HG02885 (cell line): ENCODE results near the gene SERPINB1.
"Not testable (repeated sequence)": the region's sequence is repeated elsewhere in the genome, so short reads cannot be mapped to it uniquely, and the experiment has no call there.

Source experiments
- ATAC-seq: cut with Tn5 transposase; IDR thresholded peaks from one replicate; pipeline ENCODE4 v1.9.1; 2021; ENCODE audit warnings: mild to moderate bottlenecking; ENCODE audit not compliant: unreplicated experiment, poor library complexity

SERPINB1 gene

GRCh38 chr6:2841264-2842138, at the start of gene SERPINB1:
Gene SERPINB1, minus strand, starts transcription at chr6:2841863. Its CDS starts 1,277 bp downstream, at chr6:2840586.
- peak; percentile 70 for ATAC-seq

GRCh38 chr6:2890976-2891767, 49.5 kb upstream of the SERPINB1 start:
- ATAC-seq, result no peak

GRCh38 chr6:2885967-2886735, 44.5 kb upstream of the SERPINB1 start:
- no peak for ATAC-seq

- no peak for ATAC-seq
Observed at GRCh38 chr6:2884804-2885203, 43.1 kb upstream of the SERPINB1 start.

GRCh38 chr6:2883673-2884072, 42.0 kb upstream of the SERPINB1 start:
- no peak for ATAC-seq

GRCh38 chr6:2881423-2881822, 39.8 kb upstream of the SERPINB1 start:
- peak; percentile 62 for ATAC-seq

- ATAC-seq, result not testable (repeated sequence)
Observed at GRCh38 chr6:2880156-2880555, 38.5 kb upstream of the SERPINB1 start.

- no peak for ATAC-seq
Observed at GRCh38 chr6:2877960-2878359, 36.3 kb upstream of the SERPINB1 start.

- ATAC-seq, result no peak
Observed at GRCh38 chr6:2877057-2877882, 35.6 kb upstream of the SERPINB1 start.

- no peak for ATAC-seq
Observed at GRCh38 chr6:2876210-2877056, 34.8 kb upstream of the SERPINB1 start.

GRCh38 chr6:2875359-2876191, 33.9 kb upstream of the SERPINB1 start:
- no peak for ATAC-seq

GRCh38 chr6:2873643-2874042, 32.0 kb upstream of the SERPINB1 start:
- no peak for ATAC-seq

- ATAC-seq, result no peak
Observed at GRCh38 chr6:2872423-2873358, 31.0 kb upstream of the SERPINB1 start.

- no peak for ATAC-seq
Observed at GRCh38 chr6:2871953-2872352, 30.3 kb upstream of the SERPINB1 start.

GRCh38 chr6:2871102-2871501, 29.4 kb upstream of the SERPINB1 start:
- no peak for ATAC-seq

GRCh38 chr6:2870046-2870636, 28.5 kb upstream of the SERPINB1 start:
- no peak for ATAC-seq

- no peak for ATAC-seq
Observed at GRCh38 chr6:2868637-2869036, 27.0 kb upstream of the SERPINB1 start.
